ENCODE results near the gene UMODL1. TPM values are rescaled to one million over a fixed set of nuclear protein-coding genes. Genes with fewer than 3 reads are reported as not detected.

The UMODL1 gene
- total and polyA plus RNA-seq, 3 donors from 2014 or later: 1.7 to 7.8 (median 6.8) TPM

DNA sequence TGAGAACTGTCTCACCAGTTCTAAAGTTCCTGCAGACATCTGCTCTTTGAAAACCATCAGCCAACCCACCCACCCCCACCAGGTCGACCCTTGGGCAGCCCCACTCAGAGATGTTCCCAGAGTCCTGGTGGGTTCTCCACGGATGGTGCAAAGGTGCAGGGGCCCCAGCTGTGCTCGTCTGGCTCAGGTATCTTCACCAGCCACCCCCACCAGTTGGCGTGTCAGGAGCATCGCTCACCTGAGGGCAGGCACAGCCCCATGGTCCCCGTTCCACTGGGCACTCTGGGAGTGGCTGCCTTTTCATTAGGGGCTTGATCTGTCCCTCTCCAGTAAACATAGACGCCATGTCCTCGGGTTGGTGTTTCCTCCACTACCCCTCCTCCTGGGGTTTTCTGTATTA is 70.5 kb downstream of the UMODL1 start:
- DNase-seq: no peak
- H3K4me3 ChIP-seq: no peak overlapping the region
- TF ChIP-seq CTCF (IDR thresholded peaks at IDR 0.05) (no peak), POLR2A (IDR thresholded peaks at IDR 0.05) (no peak)
- H3K36me3 ChIP-seq (ENCODE audit: low read depth, missing control alignments): no peaks in the 10 kb centered on the region
- WGBS, 2 donors: 82 to 94% methylated on average over 7 of the region's 8 CpGs
- H3K9me3 ChIP-seq: no peaks in the 10 kb centered on the region
- H3K27ac ChIP-seq: no peak overlapping the region
- intact Hi-C loops (cut with DNase I; ENCODE audit: low total_unique reads): loop anchor here (10.0 kb wide), 1 partner anchor 113 kb away; no protein-coding TSS in a partner anchor
- H3K4me1 ChIP-seq: peaks cover 3% of the 10 kb centered on the region
- no peaks in the 10 kb centered on the region for H3K27me3 ChIP-seq

DNA sequence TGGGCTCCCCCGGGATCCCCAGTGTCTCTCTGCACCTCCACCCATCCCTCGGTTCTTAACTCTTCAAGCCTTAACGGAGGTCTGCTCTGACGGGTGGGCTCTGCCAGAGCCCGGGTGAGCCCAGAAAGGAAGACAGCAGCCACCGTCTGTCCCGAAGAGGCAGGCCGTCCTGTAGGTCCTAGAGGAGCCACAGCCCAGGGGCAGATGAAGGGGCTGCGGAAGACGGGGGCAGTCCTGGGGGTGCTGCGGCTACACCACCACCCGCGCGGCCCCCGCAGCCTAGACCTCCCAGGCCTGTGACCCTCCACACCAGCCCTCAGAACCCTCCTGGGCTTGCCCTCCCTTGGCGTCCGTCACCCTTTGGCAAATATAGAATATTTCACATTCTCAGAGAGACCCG is 71.0 kb downstream of the UMODL1 start:
- H3K9me3 ChIP-seq: no peaks in the 10 kb centered on the region
- H3K27me3 ChIP-seq: no peaks in the 10 kb centered on the region
- TF ChIP-seq POLR2A (IDR thresholded peaks at IDR 0.05) (no peak), CTCF (IDR thresholded peaks at IDR 0.05) (no peak)
- intact Hi-C loops (cut with DNase I; ENCODE audit: low total_unique reads): loop anchor here (10.0 kb wide), 1 partner anchor 113 kb away; no protein-coding TSS in a partner anchor
- no peak overlapping the region for H3K4me3 ChIP-seq
- no peaks in the 10 kb centered on the region for H3K36me3 ChIP-seq (ENCODE audit: low read depth, missing control alignments)
- DNase-seq: no peak
- no peak overlapping the region for H3K27ac ChIP-seq
- 89% methylated on average over 13 to 18 of the region's 18 CpGs for WGBS, 2 donors
- peaks cover 3% of the 10 kb centered on the region for H3K4me1 ChIP-seq

GRCh38 chr21:42142627-42143026 is 71.5 kb downstream of the UMODL1 start:
- Histone ChIP-seq H3K36me3 (ENCODE audit: low read depth, missing control alignments) (no peaks in the 10 kb centered on the region), H3K9me3 (no peaks in the 10 kb centered on the region), H3K27ac (no peak overlapping the region), H3K4me1 (peaks cover 3% of the 10 kb centered on the region), H3K4me3 (no peak overlapping the region), H3K27me3 (no peaks in the 10 kb centered on the region)
- no peak for TF ChIP-seq CTCF (IDR thresholded peaks at IDR 0.05)
- no peak for TF ChIP-seq POLR2A (IDR thresholded peaks at IDR 0.05)
- WGBS, 2 donors: 85 to 91% methylated on average over 7 of the region's 7 CpGs
- no peak for DNase-seq
- intact Hi-C loops (cut with DNase I; ENCODE audit: low total_unique reads): loop anchor here (10.0 kb wide), 1 partner anchor 112 kb away; no protein-coding TSS in a partner anchor

DNA sequence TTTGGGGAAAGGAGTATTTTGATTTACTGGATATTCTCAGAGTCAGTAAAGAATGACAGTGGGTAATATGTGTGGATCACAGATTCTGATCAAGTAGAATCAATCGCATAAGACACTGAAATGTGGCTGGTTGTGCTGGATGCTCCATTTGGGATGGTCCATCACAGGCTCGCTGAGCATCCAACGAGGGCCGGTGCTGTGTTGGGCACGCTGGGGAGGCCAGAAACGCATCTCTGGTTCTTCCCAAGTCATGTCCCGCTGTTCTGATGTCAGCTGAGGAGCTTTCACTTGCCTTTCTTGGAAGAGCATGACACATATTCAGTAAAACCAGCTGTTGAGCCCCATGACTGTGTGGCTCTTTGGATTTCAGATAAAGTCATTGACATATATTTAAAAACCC is 72.0 kb downstream of the UMODL1 start:
- no peak overlapping the region for H3K27ac ChIP-seq
- intact Hi-C loops (cut with DNase I; ENCODE audit: low total_unique reads): loop anchor here (10.0 kb wide), 1 partner anchor 112 kb away; no protein-coding TSS in a partner anchor
- peaks cover 3% of the 10 kb centered on the region for H3K4me1 ChIP-seq
- no peak for DNase-seq
- no peaks in the 10 kb centered on the region for H3K36me3 ChIP-seq (ENCODE audit: low read depth, missing control alignments)
- WGBS, 2 donors: 91 to 94% methylated on average over 7 of the region's 7 CpGs
- H3K9me3 ChIP-seq: no peaks in the 10 kb centered on the region
- H3K4me3 ChIP-seq: no peak overlapping the region
- TF ChIP-seq CTCF (IDR thresholded peaks at IDR 0.05): no peak
- H3K27me3 ChIP-seq: no peaks in the 10 kb centered on the region

DNA sequence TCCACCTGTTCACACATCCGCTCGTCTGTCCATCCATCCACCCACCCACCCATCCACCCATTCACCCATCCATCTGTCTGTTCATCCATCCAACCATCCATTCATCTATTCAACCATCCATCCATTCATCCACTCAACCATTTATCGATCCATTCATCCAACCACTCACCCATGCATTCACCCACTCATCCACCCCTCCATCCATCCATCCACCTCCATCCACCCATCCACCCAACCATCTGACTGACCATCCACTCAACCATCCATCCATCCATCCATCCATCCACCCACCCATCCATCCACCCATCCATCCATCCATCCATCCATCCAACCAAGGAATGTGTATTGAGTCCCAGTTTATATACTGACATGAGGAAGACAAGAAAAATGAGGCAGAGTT is 73.1 kb downstream of the UMODL1 start:
- no peak for TF ChIP-seq CTCF (IDR thresholded peaks at IDR 0.05)
- TF ChIP-seq POLR2A (IDR thresholded peaks at IDR 0.05): no peak
- intact Hi-C loops (cut with DNase I; ENCODE audit: low total_unique reads): loop anchor here (10.0 kb wide), 1 partner anchor 111 kb away; no protein-coding TSS in a partner anchor
- WGBS, 2 donors: 88 to 95% methylated on average over 3 of the region's 3 CpGs
- H3K9me3 ChIP-seq: no peaks in the 10 kb centered on the region
- no peak overlapping the region for H3K4me3 ChIP-seq
- DNase-seq: no peak
- H3K27ac ChIP-seq: no peak overlapping the region
- no peaks in the 10 kb centered on the region for H3K27me3 ChIP-seq
- peaks cover 3% of the 10 kb centered on the region for H3K4me1 ChIP-seq
- no peaks in the 10 kb centered on the region for H3K36me3 ChIP-seq (ENCODE audit: low read depth, missing control alignments)

Measured in testis (tissue), 3 donors.